ENCODE data around the gene JAK1. TPM values are rescaled to one million over a fixed set of nuclear protein-coding genes. Genes with fewer than 3 reads are reported as not detected.

Gene JAK1
- polyA plus RNA-seq, 2 of the 4 experiments (the other 2 are of a cell fraction), result 110 to 159 TPM

DNA sequence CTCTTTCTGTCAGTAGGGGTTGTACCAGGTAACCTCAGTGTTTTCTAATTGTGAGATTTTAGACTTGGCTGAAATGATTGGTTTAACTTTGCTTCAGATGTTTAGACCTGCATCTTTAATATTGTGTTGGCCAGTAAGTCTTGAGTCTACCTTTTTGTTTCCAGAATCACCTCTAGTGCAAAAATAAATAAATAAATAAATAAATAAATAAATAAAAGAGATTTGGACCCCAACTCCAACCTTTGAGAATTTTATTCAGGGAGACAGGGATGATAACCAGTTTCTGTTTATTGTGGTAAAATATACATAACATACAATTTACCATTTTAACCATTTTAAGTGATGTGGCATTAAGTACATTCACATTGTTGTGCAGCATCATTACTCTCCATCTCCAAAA is 157.0 kb downstream of the JAK1 start:
- no peak for ATAC-seq
- Histone ChIP-seq H3K4me1 (no peaks in the 10 kb centered on the region), H3K27ac (no peak overlapping the region), H3K4me3 (no peak overlapping the region), H3K4me2 (no peak overlapping the region), H3K9me3 (no peaks in the 10 kb centered on the region)
- ChIA-PET CTCF (interaction anchor here (1.5 kb wide), 1 partner anchor 14 kb away, joined by 4 read pairs; no protein-coding TSS in a partner anchor), POLR2A (no interaction called here)
- FAIRE-seq, result no peak
- TF ChIP-seq ZC3H11A (IDR thresholded peaks at IDR 0.05), result peak; percentile 41
- no peak for TF ChIP-seq RARB (CRISPR knock-in tag; IDR thresholded peaks at IDR 0.05)
- DNase-seq (ENCODE audit: low read depth in 1 of 2, low spot score in 1 of 2), result no peak

DNA sequence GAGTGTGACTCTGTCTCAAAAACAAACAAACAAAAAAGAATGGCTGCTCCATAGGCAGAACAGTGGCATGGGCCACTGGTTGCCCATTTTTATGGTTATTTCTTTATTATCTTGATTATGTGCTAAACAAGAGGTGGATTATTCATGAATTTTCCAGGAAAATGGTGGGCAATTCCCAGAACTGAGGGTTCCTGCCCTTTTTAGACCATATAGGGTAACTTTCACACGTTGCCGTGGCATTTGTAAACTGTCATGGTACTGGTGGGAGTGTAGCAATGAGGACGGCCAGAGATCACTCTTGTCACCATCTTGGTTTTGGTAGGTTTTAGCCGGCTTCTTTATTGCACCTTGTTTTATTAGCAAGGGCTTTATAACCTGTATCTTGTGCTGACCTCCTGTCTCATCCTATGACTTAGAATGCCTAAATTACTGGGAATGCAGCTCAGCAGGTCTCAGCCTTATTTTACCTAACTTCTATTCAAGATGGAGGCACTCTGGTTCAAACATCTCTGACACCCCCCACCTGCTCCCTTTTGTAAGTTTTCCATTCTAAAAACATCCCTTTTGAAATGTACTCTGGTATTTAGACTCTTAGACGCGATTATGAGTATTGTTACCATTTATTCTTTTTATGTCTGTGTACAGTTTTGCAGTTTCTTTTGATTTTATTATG is 164.4 kb downstream of the JAK1 start:
- ATAC-seq (no peak), DNase-seq (ENCODE audit: low read depth in 1 of 2, low spot score in 1 of 2) (no peak), FAIRE-seq (no peak)
- no peaks in the 10 kb centered on the region for H3K9me3 ChIP-seq
- no peaks in the 10 kb centered on the region for H3K4me1 ChIP-seq
- ChIA-PET POLR2A (no interaction called here), CTCF (no interaction called here)
- TF ChIP-seq SREBF2 (IDR thresholded peaks at IDR 0.05) (no peak), MYC (IDR thresholded peaks at IDR 0.05; ENCODE audit: borderline replicate concordance, low read length) (no peak), FOSB (CRISPR knock-in tag; IDR thresholded peaks at IDR 0.05) (no peak), RFX5 (IDR thresholded peaks at IDR 0.05) (no peak), HOXB5 (CRISPR knock-in tag; IDR thresholded peaks at IDR 0.05) (no peak), PHF8 (IDR thresholded peaks at IDR 0.05; ENCODE audit: borderline replicate concordance, low read depth) (no peak), ZNF302 (CRISPR knock-in tag; IDR thresholded peaks at IDR 0.05) (no peak), HDAC2 (IDR thresholded peaks at IDR 0.05) (no peak), ZFP36 (IDR thresholded peaks at IDR 0.05; ENCODE audit: borderline replicate concordance, partially characterized antibody) (no peak), E2F6 (IDR thresholded peaks at IDR 0.05; ENCODE audit: borderline replicate concordance, low read depth) (no peak), CHD2 (IDR thresholded peaks at IDR 0.05; ENCODE audit: low read length, partially characterized antibody) (no peak), JUNB (IDR thresholded peaks at IDR 0.05) (no peak), NFE2L2 (conservative IDR thresholded peaks at IDR 0.05; ENCODE audit: low read length) (no peak), NPAS2 (CRISPR knock-in tag; IDR thresholded peaks at IDR 0.05; ENCODE audit: borderline replicate concordance) (no peak), TFCP2L1 (CRISPR knock-in tag; IDR thresholded peaks at IDR 0.05) (no peak), FOXS1 (CRISPR knock-in tag; IDR thresholded peaks at IDR 0.05) (no peak), POLR2AphosphoS2 (conservative IDR thresholded peaks at IDR 0.05; ENCODE audit: low read length) (no peak)
- TF ChIP-seq, protein P1, sequence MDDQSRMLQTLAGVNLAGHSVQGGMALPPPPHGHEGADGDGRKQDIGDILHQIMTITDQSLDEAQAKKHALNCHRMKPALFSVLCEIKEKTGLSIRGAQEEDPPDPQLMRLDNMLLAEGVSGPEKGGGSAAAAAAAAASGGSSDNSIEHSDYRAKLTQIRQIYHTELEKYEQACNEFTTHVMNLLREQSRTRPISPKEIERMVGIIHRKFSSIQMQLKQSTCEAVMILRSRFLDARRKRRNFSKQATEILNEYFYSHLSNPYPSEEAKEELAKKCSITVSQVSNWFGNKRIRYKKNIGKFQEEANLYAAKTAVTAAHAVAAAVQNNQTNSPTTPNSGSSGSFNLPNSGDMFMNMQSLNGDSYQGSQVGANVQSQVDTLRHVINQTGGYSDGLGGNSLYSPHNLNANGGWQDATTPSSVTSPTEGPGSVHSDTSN (IDR thresholded peaks at IDR 0.05), result no peak
- TF ChIP-seq, protein P2, sequence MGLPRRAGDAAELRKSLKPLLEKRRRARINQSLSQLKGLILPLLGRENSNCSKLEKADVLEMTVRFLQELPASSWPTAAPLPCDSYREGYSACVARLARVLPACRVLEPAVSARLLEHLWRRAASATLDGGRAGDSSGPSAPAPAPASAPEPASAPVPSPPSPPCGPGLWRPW (IDR thresholded peaks at IDR 0.05), result no peak
- TF ChIP-seq, protein P3, sequence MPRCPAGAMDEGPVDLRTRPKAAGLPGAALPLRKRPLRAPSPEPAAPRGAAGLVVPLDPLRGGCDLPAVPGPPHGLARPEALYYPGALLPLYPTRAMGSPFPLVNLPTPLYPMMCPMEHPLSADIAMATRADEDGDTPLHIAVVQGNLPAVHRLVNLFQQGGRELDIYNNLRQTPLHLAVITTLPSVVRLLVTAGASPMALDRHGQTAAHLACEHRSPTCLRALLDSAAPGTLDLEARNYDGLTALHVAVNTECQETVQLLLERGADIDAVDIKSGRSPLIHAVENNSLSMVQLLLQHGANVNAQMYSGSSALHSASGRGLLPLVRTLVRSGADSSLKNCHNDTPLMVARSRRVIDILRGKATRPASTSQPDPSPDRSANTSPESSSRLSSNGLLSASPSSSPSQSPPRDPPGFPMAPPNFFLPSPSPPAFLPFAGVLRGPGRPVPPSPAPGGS (IDR thresholded peaks at IDR 0.05), result no peak
- no peak overlapping the region for H3K4me3 ChIP-seq
- H3K4me2 ChIP-seq, result no peak overlapping the region
- 89% methylated on average over 6 of the region's 6 CpGs for WGBS (ENCODE audit: missing lambda C conversion rate)
- H3K27ac ChIP-seq, result no peak overlapping the region

DNA sequence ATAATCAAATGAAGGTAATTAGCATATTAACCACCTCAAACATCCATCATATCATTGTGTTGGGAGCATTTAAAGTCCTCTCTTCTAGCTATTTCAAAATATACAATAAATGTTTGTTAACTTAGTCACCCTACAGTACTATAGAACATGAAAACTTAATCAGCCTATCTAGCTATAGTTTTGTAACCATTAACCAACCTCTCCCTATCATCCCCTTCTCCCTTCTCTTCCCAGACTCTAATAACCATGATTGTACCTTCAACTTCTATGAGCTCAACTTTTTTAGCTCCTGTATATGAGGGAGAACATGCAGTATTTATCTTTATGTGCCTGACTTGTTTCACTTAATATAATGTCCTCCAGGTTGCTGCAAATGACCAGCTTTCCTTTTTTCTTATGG is 167.5 kb downstream of the JAK1 start:
- POLR2A ChIA-PET, result no interaction called here
- FAIRE-seq (no peak), DNase-seq (ENCODE audit: low read depth in 1 of 2, low spot score in 1 of 2) (no peak), ATAC-seq (no peak)
- Histone ChIP-seq H3K4me2 (no peak overlapping the region), H3K27ac (no peak overlapping the region), H3K4me3 (no peak overlapping the region), H3K9me3 (no peaks in the 10 kb centered on the region), H3K4me1 (no peaks in the 10 kb centered on the region)
- CTCF ChIA-PET, result interaction anchor here (0.6 kb wide), 1 partner anchor 551 kb away, joined by 3 read pairs; no protein-coding TSS in a partner anchor
- TF ChIP-seq USF2 (IDR thresholded peaks at IDR 0.05) (no peak), KDM5A (IDR thresholded peaks at IDR 0.05) (no peak), EHMT2 (IDR thresholded peaks at IDR 0.05; ENCODE audit: low read depth) (no peak), POLR2AphosphoS2 (conservative IDR thresholded peaks at IDR 0.05; ENCODE audit: low read length) (no peak), POLR2A (IDR thresholded peaks at IDR 0.05; ENCODE audit: low read length) (no peak), NR3C1 (IDR thresholded peaks at IDR 0.05) (no peak), RFX5 (IDR thresholded peaks at IDR 0.05) (no peak), PHF8 (IDR thresholded peaks at IDR 0.05; ENCODE audit: borderline replicate concordance, low read depth) (no peak), HDAC2 (IDR thresholded peaks at IDR 0.05) (no peak), HEYL (CRISPR knock-in tag; IDR thresholded peaks at IDR 0.05) (no peak)
- TF ChIP-seq, protein P4, sequence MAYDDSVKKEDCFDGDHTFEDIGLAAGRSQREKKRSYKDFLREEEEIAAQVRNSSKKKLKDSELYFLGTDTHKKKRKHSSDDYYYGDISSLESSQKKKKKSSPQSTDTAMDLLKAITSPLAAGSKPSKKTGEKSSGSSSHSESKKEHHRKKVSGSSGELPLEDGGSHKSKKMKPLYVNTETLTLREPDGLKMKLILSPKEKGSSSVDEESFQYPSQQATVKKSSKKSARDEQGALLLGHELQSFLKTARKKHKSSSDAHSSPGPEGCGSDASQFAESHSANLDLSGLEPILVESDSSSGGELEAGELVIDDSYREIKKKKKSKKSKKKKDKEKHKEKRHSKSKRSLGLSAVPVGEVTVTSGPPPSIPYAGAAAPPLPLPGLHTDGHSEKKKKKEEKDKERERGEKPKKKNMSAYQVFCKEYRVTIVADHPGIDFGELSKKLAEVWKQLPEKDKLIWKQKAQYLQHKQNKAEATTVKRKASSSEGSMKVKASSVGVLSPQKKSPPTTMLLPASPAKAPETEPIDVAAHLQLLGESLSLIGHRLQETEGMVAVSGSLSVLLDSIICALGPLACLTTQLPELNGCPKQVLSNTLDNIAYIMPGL (CRISPR knock-in tag; IDR thresholded peaks at IDR 0.05; ENCODE audit: borderline replicate concordance), result no peak
